Lower leg skin (tissue), 3 donors: ENCODE data around the gene SLC46A1.

Source experiments
- POLR2A ChIP-seq, 2 donors: fragments of 450-650 bp; IDR thresholded peaks; one replicate each; pipeline ENCODE4 v1.6.1; 2016 to 2017; ENCODE audit warnings: antibody characterized with exemption in 2 of 2, mild to moderate bottlenecking in 1 of 2, moderate library complexity in 1 of 2
- TF ChIP-seq, protein P1 (sequence below), 3 donors: fragments of 450-650 bp; IDR thresholded peaks; one replicate each; pipeline ENCODE4 v1.5.1; 2016; ENCODE audit warnings: antibody characterized with exemption in 3 of 3, mild to moderate bottlenecking in 3 of 3, moderate library complexity in 2 of 3

- TF ChIP-seq, protein P1, sequence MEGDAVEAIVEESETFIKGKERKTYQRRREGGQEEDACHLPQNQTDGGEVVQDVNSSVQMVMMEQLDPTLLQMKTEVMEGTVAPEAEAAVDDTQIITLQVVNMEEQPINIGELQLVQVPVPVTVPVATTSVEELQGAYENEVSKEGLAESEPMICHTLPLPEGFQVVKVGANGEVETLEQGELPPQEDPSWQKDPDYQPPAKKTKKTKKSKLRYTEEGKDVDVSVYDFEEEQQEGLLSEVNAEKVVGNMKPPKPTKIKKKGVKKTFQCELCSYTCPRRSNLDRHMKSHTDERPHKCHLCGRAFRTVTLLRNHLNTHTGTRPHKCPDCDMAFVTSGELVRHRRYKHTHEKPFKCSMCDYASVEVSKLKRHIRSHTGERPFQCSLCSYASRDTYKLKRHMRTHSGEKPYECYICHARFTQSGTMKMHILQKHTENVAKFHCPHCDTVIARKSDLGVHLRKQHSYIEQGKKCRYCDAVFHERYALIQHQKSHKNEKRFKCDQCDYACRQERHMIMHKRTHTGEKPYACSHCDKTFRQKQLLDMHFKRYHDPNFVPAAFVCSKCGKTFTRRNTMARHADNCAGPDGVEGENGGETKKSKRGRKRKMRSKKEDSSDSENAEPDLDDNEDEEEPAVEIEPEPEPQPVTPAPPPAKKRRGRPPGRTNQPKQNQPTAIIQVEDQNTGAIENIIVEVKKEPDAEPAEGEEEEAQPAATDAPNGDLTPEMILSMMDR (IDR thresholded peaks at IDR 0.05): no peak
- TF ChIP-seq POLR2A (IDR thresholded peaks at IDR 0.05): no peak
Observed at GRCh38 chr17:28350271-28350670, 55.7 kb downstream of the SLC46A1 start.
